Left ventricle myocardium inferior (tissue), 1 donor: ENCODE measurements around the gene GPR143. TPM values are rescaled to one million over a fixed set of nuclear protein-coding genes. Genes with fewer than 3 reads are reported as not detected.

Source experiments
- DNase-seq: peaks from one replicate; pipeline ENCODE4 v3.0.0-alpha.2; 2020
- H3K27ac ChIP-seq: fragments of 200-600 bp; replicated peaks from 2 replicates; pipeline ENCODE4 v1.8.0; 2021
- H3K27me3 ChIP-seq: fragments of 200-600 bp; 2 replicates; pipeline ENCODE4 v1.8.0; 2021; ENCODE audit warnings: low read depth
- H3K36me3 ChIP-seq: fragments of 200-600 bp; 2 replicates; pipeline ENCODE4 v1.8.0; 2021
- H3K4me1 ChIP-seq: fragments of 200-600 bp; 2 replicates; pipeline ENCODE4 v1.8.0; 2021
- H3K4me3 ChIP-seq: fragments of 200-600 bp; 2 replicates; pipeline ENCODE4 v1.8.0; 2021; ENCODE audit warnings: mild to moderate bottlenecking, moderate library complexity
- H3K9me3 ChIP-seq: fragments of 200-600 bp; replicated peaks from 2 replicates; pipeline ENCODE4 v1.8.0; 2021
- intact Hi-C: fragments of 100-400 bp; cut with micrococcal nuclease; formaldehyde crosslinking; loops from one replicate; pipeline ENCODE4 v1.11.0; 2022
- total RNA-seq: library from RNA; stranded (reverse); fragmentation: NEBNext Ultra II Directional; extraction: Animal tissue kit (Norgen Biotek cat#: 25700); gene quantifications from one replicate; pipeline ENCODE4 v1.2.1, GENCODE V29; 2021
- TF ChIP-seq, protein P1 (sequence below): fragments of 200-600 bp; IDR thresholded peaks from 2 replicates; pipeline ENCODE4 v1.8.0; 2021; ENCODE audit warnings: antibody characterized with exemption, mild to moderate bottlenecking, borderline replicate concordance
- donor health status: DM: no; HTN: yes; CAD: no; lungs with severe emphysema.

GPR143 gene
- total RNA-seq, 1 donor from 2014 or later = not detected

DNA sequence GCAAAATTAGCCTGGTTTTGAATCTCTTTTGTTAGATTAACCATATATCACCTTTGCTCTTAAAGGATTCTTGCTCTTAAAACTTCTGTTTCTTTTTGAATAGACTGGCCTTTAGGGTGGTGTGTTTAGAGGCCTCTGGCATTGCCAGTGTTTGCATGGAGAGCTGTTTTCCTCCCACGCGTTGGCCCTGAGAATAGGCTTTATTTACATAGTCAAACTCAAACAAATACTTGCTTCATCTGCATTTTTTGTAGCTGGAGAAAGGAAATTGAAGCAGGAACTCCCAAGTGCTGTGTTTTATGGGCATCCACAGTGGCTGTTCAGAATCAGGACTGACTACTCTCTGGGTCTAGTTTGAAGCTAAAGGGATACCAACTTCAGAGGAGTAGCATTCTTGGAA is 23.3 kb upstream of the GPR143 start:
- Histone ChIP-seq H3K4me3 (no peak overlapping the region), H3K4me1 (peaks cover 7% of the 10 kb centered on the region), H3K27me3 (peaks cover 4% of the 10 kb centered on the region), H3K36me3 (no peaks in the 10 kb centered on the region), H3K27ac (no peak overlapping the region), H3K9me3 (no peaks in the 10 kb centered on the region)
- no peak for DNase-seq
- intact Hi-C loops = no loop called here
- TF ChIP-seq, protein P1, sequence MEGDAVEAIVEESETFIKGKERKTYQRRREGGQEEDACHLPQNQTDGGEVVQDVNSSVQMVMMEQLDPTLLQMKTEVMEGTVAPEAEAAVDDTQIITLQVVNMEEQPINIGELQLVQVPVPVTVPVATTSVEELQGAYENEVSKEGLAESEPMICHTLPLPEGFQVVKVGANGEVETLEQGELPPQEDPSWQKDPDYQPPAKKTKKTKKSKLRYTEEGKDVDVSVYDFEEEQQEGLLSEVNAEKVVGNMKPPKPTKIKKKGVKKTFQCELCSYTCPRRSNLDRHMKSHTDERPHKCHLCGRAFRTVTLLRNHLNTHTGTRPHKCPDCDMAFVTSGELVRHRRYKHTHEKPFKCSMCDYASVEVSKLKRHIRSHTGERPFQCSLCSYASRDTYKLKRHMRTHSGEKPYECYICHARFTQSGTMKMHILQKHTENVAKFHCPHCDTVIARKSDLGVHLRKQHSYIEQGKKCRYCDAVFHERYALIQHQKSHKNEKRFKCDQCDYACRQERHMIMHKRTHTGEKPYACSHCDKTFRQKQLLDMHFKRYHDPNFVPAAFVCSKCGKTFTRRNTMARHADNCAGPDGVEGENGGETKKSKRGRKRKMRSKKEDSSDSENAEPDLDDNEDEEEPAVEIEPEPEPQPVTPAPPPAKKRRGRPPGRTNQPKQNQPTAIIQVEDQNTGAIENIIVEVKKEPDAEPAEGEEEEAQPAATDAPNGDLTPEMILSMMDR = no peak

- H3K4me1 ChIP-seq = peaks cover 7% of the 10 kb centered on the region
- no peaks in the 10 kb centered on the region for H3K9me3 ChIP-seq
- peak overlapping the region; percentile 67 for H3K4me3 ChIP-seq
- TF ChIP-seq, protein P1 = no peak
- H3K36me3 ChIP-seq = no peaks in the 10 kb centered on the region
- DNase-seq = no peak
- peaks cover 4% of the 10 kb centered on the region for H3K27me3 ChIP-seq
- intact Hi-C loops = no loop called here
- H3K27ac ChIP-seq = no peak overlapping the region
Measured at GRCh38 chrX:9786798-9787635, 21.4 kb upstream of the GPR143 start.

DNA sequence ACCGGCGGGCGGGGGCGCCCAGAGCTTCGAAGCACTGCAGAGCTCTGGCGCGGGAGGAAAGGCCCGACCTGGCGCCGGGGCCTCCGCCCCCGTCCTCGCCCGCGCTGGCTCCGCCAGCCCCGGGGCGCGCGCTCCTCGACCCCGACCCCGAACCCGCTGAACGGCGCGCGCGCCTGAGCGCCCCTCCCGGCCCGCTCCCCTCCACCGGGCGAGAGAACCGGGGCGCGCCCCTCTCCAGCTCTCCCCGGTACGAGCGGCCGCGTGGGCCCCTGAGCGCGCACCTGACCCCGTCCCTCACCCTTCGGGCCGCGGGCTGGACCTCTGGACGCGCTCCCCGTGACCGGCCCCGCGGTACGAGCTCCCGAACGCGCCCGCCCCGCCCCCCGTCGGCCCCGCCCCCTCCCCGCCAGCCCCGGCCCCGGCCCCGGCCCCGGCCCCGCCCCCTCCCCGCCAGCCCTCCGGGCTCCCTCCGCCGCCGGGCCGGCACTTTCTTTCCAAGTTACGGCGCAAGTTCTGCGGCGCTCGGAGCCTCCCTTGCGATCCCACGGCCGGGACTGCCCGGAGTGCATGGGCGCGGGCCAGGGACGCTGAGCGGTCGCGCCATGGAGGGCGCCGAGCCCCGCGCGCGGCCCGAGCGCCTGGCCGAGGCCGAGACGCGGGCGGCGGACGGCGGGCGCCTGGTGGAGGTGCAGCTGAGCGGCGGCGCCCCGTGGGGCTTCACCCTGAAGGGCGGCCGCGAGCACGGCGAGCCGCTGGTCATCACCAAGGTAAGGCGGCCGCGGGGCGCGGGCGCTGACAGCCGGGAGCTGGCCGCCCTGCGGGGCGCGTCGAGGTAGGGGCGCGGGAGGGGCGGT is 20.5 kb upstream of the GPR143 start, which contains the start of gene SHROOM2:
SHROOM2 (plus strand) TSS at position 486 of the 854 bp plus-strand sequence; CDS start at position 603, 117 bp downstream.
- Histone ChIP-seq H3K4me3 (peak within 1 kb of the TSS; percentile 67), H3K27ac (no peak within 1 kb of the TSS), H3K27me3 (peaks cover 4% of the 10 kb centered on the region), H3K4me1 (peaks cover 7% of the 10 kb centered on the region), H3K36me3 (no peaks in the 10 kb centered on the region), H3K9me3 (no peaks in the 10 kb centered on the region)
- DNase-seq = no peak
- intact Hi-C loops = no loop called here
- TF ChIP-seq, protein P1 = no peak

DNA sequence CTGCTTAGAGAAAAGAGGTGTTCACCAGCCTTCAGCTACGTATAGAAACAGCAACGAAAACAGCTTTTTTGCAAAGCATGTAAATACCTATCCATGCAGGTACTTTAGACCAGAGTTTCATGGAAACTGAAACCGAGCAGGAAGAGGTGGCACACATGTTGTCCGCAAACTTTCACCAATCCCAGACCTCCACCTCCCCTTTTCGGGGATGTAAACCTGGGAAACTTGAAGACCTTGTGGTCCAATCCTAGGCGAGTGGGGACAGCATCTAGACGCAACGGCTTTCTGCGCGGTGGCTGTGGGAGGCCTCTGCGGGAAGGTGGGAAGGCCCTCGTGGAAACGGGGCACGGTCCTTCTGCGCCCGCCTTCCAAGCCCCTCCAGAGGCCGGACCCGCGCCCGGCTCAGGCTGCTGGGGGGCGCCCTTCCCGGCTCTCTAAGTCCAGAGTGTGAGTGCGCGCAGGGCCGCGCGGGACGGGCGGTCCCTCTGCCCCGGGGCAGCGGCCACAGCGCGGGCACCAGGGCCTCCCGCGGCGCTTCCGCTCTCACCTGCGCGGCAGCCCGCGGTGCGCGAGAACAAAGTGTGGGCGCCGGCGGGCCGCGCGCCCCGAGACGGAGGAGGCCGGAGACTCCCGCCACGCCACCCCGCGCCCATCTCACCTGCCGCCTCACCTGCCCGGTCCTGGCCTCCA is 19.8 kb upstream of the GPR143 start:
- Histone ChIP-seq H3K27me3 (peaks cover 4% of the 10 kb centered on the region), H3K4me1 (peaks cover 7% of the 10 kb centered on the region), H3K9me3 (no peaks in the 10 kb centered on the region), H3K27ac (no peak overlapping the region), H3K4me3 (peak overlapping the region; percentile 67), H3K36me3 (no peaks in the 10 kb centered on the region)
- intact Hi-C loops = no loop called here
- TF ChIP-seq, protein P1 = no peak
- no peak for DNase-seq

DNA sequence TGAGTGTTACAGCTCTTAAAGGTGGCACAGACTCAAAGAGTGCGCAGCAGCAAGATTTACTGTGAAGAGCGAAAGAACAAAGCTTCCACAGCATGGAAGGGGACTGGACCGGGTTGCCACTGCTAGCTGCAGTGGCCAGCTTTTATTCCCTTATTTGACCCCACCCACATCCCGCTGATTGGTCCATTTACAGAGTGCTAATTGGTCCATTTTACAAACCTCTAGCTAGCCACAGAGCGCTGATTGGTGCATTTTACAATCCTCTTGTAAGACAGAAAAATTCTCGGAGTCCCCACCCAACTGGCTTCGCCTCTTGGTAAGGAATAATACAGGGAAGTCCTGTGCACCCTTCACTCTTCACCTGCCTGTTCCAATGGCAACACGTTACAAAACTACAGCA is 18.7 kb upstream of the GPR143 start:
- Histone ChIP-seq H3K9me3 (no peaks in the 10 kb centered on the region), H3K4me1 (peaks cover 7% of the 10 kb centered on the region), H3K27ac (no peak overlapping the region), H3K36me3 (no peaks in the 10 kb centered on the region), H3K4me3 (no peak overlapping the region), H3K27me3 (peaks cover 4% of the 10 kb centered on the region)
- intact Hi-C loops = no loop called here
- TF ChIP-seq, protein P1 = no peak
- DNase-seq = no peak
